Measurements from ENCODE around the gene RUNX1. TPM values are rescaled to one million over a fixed set of nuclear protein-coding genes. Genes with fewer than 3 reads are reported as not detected.
A peak's percentile ranks its signal among the peaks of the same experiment; 100 is the strongest.

RUNX1 gene
- total RNA-seq, 1 experiment from 2014 or later = 86.2 TPM

DNA sequence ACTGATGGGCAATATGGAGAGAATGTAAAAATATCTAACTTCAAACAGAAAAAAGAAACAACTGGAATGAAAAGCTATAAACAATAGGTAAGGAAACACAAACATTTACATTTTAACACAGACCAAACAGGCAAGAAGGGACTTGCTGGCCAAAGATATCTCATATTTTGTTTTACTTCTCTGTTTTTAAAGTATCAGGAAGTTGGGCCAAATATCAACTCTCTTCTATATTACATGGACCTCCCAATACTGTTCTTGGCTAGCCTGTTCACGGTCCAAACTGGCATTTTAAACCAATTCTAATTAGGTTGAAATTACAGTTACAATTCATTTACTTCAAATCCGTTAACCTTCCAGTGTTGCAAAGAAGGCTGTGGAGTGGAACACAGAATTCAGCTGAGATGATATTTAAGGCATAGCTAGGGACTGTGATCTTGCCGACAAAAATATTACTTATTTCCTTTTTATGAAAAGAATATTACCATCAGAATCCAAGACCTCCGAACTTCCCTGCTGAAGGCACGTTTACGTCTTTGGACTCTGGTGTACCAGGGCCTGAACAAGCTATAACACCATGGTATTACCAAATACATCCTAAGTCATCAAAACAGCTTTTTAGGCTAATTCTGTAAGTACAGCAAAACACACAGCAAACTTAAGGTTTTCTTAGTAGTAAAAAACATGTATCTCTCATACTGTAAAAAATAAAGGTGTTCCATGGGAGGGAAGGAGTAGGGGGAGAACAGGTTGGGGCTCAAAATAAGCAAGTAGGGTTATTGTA, 165.4 kb downstream of the RUNX1 start:
- TF ChIP-seq, protein P1, sequence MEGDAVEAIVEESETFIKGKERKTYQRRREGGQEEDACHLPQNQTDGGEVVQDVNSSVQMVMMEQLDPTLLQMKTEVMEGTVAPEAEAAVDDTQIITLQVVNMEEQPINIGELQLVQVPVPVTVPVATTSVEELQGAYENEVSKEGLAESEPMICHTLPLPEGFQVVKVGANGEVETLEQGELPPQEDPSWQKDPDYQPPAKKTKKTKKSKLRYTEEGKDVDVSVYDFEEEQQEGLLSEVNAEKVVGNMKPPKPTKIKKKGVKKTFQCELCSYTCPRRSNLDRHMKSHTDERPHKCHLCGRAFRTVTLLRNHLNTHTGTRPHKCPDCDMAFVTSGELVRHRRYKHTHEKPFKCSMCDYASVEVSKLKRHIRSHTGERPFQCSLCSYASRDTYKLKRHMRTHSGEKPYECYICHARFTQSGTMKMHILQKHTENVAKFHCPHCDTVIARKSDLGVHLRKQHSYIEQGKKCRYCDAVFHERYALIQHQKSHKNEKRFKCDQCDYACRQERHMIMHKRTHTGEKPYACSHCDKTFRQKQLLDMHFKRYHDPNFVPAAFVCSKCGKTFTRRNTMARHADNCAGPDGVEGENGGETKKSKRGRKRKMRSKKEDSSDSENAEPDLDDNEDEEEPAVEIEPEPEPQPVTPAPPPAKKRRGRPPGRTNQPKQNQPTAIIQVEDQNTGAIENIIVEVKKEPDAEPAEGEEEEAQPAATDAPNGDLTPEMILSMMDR (IDR thresholded peaks at IDR 0.05; ENCODE audit: unreplicated experiment) = no peak
- intact Hi-C loops (cut with micrococcal nuclease) = loop anchor here (1.0 to 10.0 kb wide), 2 partner anchors 19 to 371 kb away; no protein-coding TSS in a partner anchor
- Mint-ChIP-seq H3K27me3 (ENCODE audit: insufficient read depth, unreplicated experiment) (no peaks in the 10 kb centered on the region), H3K9me3 (ENCODE audit: unreplicated experiment) (no peaks in the 10 kb centered on the region), H3K4me3 (ENCODE audit: unreplicated experiment) (peak overlapping the region; percentile 99), H3K4me1 (ENCODE audit: insufficient read depth, unreplicated experiment) (peaks cover 31% of the 10 kb centered on the region), H3K27ac (ENCODE audit: low read depth, unreplicated experiment) (peak overlapping the region; percentile 91), H3K36me3 (ENCODE audit: insufficient read depth, unreplicated experiment) (peaks cover 29% of the 10 kb centered on the region)
- BruUV-seq (replicated peaks) = no TSS peak
- ChIA-PET CTCF (interaction anchor here (0.5 to 7.5 kb wide), 6 partner anchors 12 to 552 kb away, joined by 3 to 78 read pairs (median 8); no protein-coding TSS in a partner anchor), POLR2A (interaction anchor here (0.9 to 16.3 kb wide), 14 partner anchors 6 to 373 kb away, joined by 3 to 972 read pairs (median 71); no protein-coding TSS in a partner anchor)
- peak; percentile 33 for DNase-seq (ENCODE audit: unreplicated experiment)

DNA sequence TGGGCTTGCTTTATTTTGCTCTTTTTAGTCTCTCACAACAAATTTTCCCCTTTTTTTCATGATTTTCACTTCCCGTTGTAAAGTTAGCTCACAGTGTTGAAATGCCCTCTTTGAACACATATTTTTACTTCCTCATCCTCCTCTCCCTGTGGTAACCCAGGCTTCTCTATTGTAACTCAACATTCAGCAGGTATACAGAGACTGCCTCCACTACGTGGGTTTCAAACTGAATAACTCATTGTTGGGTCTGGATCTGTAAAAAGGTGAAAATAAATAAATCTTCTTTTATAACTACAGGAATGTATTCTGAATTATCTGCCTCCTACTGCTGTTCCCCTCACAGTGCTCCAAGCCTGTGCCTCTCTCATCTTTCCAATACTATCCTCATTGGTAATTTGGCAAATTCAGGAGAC, 166.4 kb downstream of the RUNX1 start:
- CTCF ChIA-PET = interaction anchor here (0.6 to 1.5 kb wide), 2 partner anchors 137 to 189 kb away, joined by 3 to 7 read pairs; no protein-coding TSS in a partner anchor
- POLR2A ChIA-PET = interaction anchor here (0.8 to 16.3 kb wide), 13 partner anchors 10 to 374 kb away, joined by 3 to 972 read pairs (median 10); no protein-coding TSS in a partner anchor
- H3K27ac Mint-ChIP-seq (ENCODE audit: low read depth, unreplicated experiment) = peak overlapping the region; percentile 91
- H3K4me1 Mint-ChIP-seq (ENCODE audit: insufficient read depth, unreplicated experiment) = peaks cover 41% of the 10 kb centered on the region
- TF ChIP-seq, protein P1 (IDR thresholded peaks at IDR 0.05; ENCODE audit: unreplicated experiment) = no peak
- peaks cover 39% of the 10 kb centered on the region for H3K36me3 Mint-ChIP-seq (ENCODE audit: insufficient read depth, unreplicated experiment)
- peak overlapping the region; percentile 99 for H3K4me3 Mint-ChIP-seq (ENCODE audit: unreplicated experiment)
- intact Hi-C loops (cut with micrococcal nuclease) = loop anchor here (10.0 kb wide), 1 partner anchor 372 kb away; no protein-coding TSS in a partner anchor
- no peaks in the 10 kb centered on the region for H3K9me3 Mint-ChIP-seq (ENCODE audit: unreplicated experiment)
- no TSS peak for BruUV-seq (replicated peaks)
- no peaks in the 10 kb centered on the region for H3K27me3 Mint-ChIP-seq (ENCODE audit: insufficient read depth, unreplicated experiment)
- DNase-seq (ENCODE audit: unreplicated experiment) = peak; percentile 30

DNA sequence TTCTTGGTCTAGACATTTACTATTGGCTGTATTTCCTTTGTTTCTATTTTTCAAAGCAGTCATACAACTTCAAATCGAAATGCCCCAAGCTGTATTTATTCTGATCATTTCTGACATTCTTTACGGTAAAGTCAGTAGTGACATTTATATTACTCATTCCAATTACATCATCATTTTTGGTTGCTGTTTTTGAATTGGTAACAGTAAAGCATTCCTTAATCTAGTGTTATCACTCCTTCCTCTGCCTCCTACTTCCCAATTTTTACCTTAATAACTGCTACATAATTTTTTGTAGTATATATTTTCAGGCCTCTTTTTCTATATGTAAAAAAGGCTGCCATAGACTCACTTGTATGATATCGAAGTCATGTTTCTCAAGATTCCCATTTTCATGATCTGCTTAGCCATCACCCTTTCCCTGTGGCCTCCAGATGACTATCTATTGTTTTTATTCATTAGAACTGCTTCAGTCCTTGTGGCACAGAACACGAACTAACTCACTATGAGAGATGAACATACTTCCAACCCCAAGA, 167.2 kb downstream of the RUNX1 start:
- peaks cover 48% of the 10 kb centered on the region for H3K4me1 Mint-ChIP-seq (ENCODE audit: insufficient read depth, unreplicated experiment)
- intact Hi-C loops (cut with micrococcal nuclease) = loop anchor here (1.0 to 10.0 kb wide), 2 partner anchors 46 to 373 kb away; no protein-coding TSS in a partner anchor
- no peaks in the 10 kb centered on the region for H3K27me3 Mint-ChIP-seq (ENCODE audit: insufficient read depth, unreplicated experiment)
- peak overlapping the region; percentile 91 for H3K27ac Mint-ChIP-seq (ENCODE audit: low read depth, unreplicated experiment)
- TF ChIP-seq, protein P1 (IDR thresholded peaks at IDR 0.05; ENCODE audit: unreplicated experiment) = no peak
- peak; percentile 71 for DNase-seq (ENCODE audit: unreplicated experiment)
- CTCF ChIA-PET = interaction anchor here (0.6 to 1.5 kb wide), 4 partner anchors 14 to 189 kb away, joined by 3 to 7 read pairs (median 5); no protein-coding TSS in a partner anchor
- POLR2A ChIA-PET = interaction anchor here (0.8 to 16.3 kb wide), 12 partner anchors 15 to 372 kb away, joined by 3 to 972 read pairs (median 7); no protein-coding TSS in a partner anchor
- no TSS peak for BruUV-seq (replicated peaks)
- H3K9me3 Mint-ChIP-seq (ENCODE audit: unreplicated experiment) = no peaks in the 10 kb centered on the region
- H3K36me3 Mint-ChIP-seq (ENCODE audit: insufficient read depth, unreplicated experiment) = peaks cover 47% of the 10 kb centered on the region
- peak overlapping the region; percentile 99 for H3K4me3 Mint-ChIP-seq (ENCODE audit: unreplicated experiment)

DNA sequence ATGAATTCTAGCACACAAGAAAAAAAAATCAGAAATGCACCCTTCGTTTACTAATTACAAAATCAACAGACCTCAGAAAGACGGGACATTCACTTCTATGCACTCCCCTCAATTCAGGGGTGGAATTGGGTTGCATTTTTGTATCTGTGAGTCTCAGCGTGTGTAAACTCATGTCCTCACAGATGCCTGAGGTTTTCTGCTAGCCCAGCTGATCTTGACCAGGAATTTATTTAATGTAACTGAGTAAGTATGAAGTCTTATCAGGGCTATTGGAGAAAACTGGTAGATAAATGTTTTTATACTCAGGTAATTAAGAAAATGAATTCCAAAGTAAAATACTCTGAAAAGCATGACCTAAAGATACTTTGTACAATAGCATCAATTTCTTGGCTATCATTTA, 167.7 kb downstream of the RUNX1 start:
- POLR2A ChIA-PET = interaction anchor here (1.0 to 16.3 kb wide), 11 partner anchors 15 to 190 kb away, joined by 3 to 972 read pairs (median 7); no protein-coding TSS in a partner anchor
- TF ChIP-seq, protein P1 (IDR thresholded peaks at IDR 0.05; ENCODE audit: unreplicated experiment) = no peak
- peak; percentile 30 for DNase-seq (ENCODE audit: unreplicated experiment)
- H3K4me3 Mint-ChIP-seq (ENCODE audit: unreplicated experiment) = peak overlapping the region; percentile 99
- CTCF ChIA-PET = interaction anchor here (0.7 to 1.5 kb wide), 3 partner anchors 13 to 188 kb away, joined by 5 to 7 read pairs (median 5); no protein-coding TSS in a partner anchor
- H3K9me3 Mint-ChIP-seq (ENCODE audit: unreplicated experiment) = no peaks in the 10 kb centered on the region
- no TSS peak for BruUV-seq (replicated peaks)
- peak overlapping the region; percentile 91 for H3K27ac Mint-ChIP-seq (ENCODE audit: low read depth, unreplicated experiment)
- intact Hi-C loops (cut with micrococcal nuclease) = loop anchor here (1.0 to 10.0 kb wide), 2 partner anchors 45 to 373 kb away; no protein-coding TSS in a partner anchor
- peaks cover 48% of the 10 kb centered on the region for H3K4me1 Mint-ChIP-seq (ENCODE audit: insufficient read depth, unreplicated experiment)
- peaks cover 52% of the 10 kb centered on the region for H3K36me3 Mint-ChIP-seq (ENCODE audit: insufficient read depth, unreplicated experiment)
- no peaks in the 10 kb centered on the region for H3K27me3 Mint-ChIP-seq (ENCODE audit: insufficient read depth, unreplicated experiment)
